GM12801 (cell line): ENCODE data around the gene TGFBR3L.

Experiments
- CTCF ChIP-seq: IDR thresholded peaks from one replicate; pipeline ENCODE4 v1.5.1; 2011; ENCODE audit warnings: control low read depth; ENCODE audit not compliant: insufficient read length; ENCODE audit errors: extremely low read depth

The TGFBR3L gene

GRCh38 chr19:7895565-7895964 lies 19.1 kb upstream of the TGFBR3L start:
- no peak for TF ChIP-seq CTCF

GRCh38 chr19:7897292-7897691 lies 17.3 kb upstream of the TGFBR3L start:
- no peak for TF ChIP-seq CTCF

DNA sequence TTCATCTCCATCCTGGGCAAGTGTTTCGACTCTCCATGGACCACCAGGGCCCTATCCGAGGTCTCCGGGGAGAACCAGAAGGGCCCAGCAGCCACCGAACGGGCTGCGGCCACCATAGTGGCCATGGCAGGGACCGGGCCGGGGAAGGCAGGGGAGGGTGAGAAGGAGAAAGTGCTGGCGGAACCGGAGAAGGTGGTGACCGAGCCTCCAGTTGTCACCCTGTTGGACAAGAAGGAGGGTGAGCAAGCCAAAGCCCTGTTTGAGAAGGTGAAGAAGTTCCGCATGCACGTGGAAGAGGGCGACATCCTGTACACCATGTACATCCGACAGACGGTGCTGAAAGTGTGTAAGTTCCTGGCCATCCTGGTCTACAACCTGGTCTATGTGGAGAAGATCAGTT lies 15.7 kb upstream of the TGFBR3L start:
- TF ChIP-seq CTCF, result no peak

- TF ChIP-seq CTCF, result no peak
These were observed 14.8 kb upstream of the TGFBR3L start for GRCh38 chr19:7899751-7900378.

DNA sequence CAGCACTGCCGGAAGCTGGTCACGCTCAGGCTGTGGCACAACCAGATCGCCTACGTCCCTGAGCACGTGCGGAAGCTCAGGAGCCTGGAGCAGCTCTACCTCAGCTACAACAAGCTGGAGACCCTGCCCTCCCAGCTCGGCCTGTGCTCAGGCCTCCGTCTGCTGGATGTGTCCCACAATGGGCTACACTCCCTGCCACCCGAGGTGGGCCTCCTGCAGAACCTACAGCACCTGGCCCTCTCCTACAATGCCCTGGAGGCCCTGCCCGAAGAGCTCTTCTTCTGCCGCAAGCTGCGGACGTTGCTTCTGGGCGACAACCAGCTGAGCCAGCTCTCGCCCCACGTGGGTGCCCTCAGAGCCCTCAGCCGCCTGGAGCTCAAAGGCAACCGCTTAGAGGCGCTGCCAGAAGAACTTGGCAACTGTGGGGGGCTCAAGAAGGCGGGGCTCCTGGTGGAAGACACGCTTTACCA lies 14.2 kb upstream of the TGFBR3L start:
- no peak for TF ChIP-seq CTCF

- no peak for TF ChIP-seq CTCF
These were observed 13.7 kb upstream of the TGFBR3L start for GRCh38 chr19:7900931-7901330.

DNA sequence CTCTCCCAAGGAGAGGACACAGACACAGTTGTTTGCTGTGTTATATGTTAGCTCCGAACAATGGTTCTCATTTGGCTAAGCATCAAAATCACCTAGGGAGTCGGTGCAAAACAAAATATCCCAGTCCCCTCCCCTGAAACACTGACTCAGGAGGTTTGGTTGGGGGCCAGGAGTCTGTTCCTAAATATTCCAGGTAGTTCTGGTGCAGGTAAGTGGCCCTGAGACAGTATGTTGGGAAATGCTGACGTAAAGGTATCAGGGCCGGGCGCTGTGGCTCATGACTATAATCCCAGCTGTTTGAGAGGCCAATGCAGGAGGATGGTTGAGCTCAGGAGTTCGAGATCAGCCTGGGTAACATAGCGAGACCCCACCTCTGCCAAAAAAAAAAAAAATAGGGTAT lies 13.3 kb upstream of the TGFBR3L start:
- TF ChIP-seq CTCF, result no peak
